T-helper 9 cell (primary cell): Measurements from ENCODE around the gene OXA1L.
"Not testable (repeated sequence)": the region's sequence is repeated elsewhere in the genome, so short reads cannot be mapped to it uniquely, and the experiment has no call there.

ENCODE experiments used
- DNase-seq: peaks from one replicate; pipeline ENCODE4 v3.0.0-alpha.2; 2020

OXA1L gene

GRCh38 chr14:22769369-22769768, 2.9 kb downstream of the OXA1L start:
- DNase-seq, result no peak

- no peak for DNase-seq
Observed at GRCh38 chr14:22770481-22771187, 4.1 kb downstream of the OXA1L start.

DNA sequence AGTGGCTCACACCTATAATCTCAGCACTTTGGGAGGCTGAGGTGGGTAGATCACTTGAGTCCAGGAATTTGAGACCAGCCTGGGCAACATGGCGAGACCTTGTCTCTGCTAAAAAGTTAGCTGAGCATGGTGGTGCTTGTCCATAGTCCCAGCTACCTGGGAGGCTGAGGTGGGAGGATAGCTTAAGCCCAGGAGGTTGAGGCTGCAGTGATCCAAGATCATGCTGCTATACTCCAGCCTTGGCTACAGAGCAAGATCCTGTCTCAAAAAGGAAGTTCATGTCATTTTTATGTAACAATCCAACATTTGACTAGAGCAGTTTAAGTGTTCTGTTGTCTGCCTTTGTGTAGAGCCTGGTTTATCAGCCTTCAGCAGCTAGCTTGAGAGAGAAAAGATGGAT, 6.2 kb downstream of the OXA1L start:
- DNase-seq, result no peak

GRCh38 chr14:22773162-22774010, 6.9 kb downstream of the OXA1L start:
- no peak for DNase-seq

- no peak for DNase-seq
Observed at GRCh38 chr14:22774011-22774706, 7.7 kb downstream of the OXA1L start.

GRCh38 chr14:22776215-22776614, 9.7 kb downstream of the OXA1L start:
- no peak for DNase-seq

DNA sequence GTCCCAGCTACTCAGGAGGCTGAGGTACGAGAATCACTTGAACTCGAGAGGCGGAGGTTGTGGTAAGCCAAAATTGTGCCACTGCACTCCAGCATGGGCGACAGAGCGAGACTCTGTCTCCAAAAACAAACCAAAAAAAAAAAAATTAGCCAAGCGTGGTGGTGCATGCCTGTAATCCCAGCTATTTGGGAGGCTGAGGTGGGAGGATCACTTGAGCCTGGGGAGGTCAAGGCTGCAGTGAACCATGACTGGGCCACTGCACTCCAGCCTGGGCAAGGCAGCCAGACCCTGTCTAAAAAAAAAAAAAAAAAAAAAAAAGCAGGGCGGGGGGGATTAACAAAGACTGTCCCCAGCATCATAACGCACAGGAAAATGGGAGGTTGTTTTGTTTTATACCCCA, 10.4 kb downstream of the OXA1L start:
- DNase-seq, result not testable (repeated sequence)

GRCh38 chr14:22778084-22778483, 11.6 kb downstream of the OXA1L start:
- no peak for DNase-seq

DNA sequence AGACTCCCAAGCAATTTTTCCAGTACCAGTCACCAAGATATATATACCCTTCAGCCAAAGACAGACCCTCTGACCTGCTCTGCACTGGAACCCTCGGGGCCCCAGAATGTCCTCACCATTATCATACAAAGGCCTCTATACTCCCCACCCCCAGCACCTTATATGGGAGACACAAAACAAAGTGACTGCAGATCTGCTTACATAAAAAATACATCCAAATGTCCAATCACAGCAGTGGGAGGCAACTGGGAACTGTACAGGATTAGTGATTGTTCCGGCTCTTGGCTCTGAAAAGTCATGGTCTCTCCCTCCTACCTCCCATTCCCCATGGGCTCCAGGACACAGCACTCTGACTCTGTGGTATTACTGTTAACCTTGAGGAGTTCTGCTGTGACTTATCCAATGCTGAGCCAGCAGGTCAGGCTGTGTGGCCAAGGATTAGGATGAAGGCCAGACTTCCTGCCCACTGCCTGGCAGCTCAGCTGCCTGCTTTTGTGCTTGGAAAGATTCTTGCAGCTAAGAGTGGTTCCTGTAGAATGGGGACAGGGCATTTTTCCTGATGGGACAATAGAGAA, 13.7 kb downstream of the OXA1L start:
- DNase-seq, result no peak

DNA sequence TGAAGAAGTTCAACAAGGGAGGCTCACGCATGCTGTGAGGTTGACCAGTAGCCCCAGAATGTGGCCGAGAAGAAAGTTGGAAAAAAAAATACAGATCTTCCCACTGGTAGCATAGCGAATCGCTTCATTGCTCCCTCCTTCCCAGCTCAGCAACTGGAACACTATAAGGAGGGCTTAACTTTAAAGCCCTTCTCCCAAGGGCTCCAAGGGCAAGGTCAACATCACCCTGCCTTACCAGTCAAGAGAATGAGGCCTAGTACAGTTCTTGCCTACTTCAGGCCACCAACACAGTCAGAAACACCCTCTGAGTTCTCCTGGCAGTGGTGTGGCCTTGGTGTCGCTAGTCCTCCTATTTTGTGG, 14.4 kb downstream of the OXA1L start:
- DNase-seq, result no peak

DNA sequence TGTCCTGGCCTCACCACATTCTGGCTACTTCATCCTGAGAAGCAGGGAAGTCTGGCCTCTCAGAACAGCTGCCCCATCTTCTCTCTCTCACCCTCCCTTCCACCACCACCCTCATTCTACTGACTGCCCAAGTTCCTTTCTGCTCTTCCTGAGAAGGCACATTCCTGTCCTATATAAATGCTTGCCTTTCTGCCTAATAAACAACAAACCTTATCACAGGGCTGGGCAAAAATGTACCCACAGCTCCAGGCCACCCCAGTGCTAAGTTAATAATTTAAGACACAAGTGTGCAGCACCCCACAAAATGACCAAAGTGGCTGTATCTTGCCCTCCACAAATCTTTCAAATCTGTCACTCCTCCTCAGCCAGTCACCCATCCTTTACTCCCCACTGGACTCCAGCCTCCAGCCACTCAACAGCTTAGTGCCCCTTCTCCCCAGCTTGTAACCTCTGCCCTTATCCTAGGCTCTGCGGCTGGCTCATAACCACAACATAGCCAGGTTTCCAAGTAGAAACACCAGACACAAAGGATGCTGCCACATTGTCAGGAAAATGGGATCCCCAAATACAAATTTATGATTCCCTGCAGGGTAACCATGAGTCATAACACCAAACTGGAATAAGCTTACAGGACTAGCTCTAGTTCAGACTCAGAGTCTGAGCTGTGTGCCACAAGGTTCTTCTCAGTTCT, 15.0 kb downstream of the OXA1L start:
- DNase-seq, result no peak

GRCh38 chr14:22786685-22787084, 20.2 kb downstream of the OXA1L start:
- no peak for DNase-seq

- no peak for DNase-seq
Observed at GRCh38 chr14:22791301-22791700, 24.8 kb downstream of the OXA1L start.

- DNase-seq, result no peak
Observed at GRCh38 chr14:22792158-22792557, 25.7 kb downstream of the OXA1L start.

- not testable (repeated sequence) for DNase-seq
Observed at GRCh38 chr14:22793550-22793949, 27.1 kb downstream of the OXA1L start.

DNA sequence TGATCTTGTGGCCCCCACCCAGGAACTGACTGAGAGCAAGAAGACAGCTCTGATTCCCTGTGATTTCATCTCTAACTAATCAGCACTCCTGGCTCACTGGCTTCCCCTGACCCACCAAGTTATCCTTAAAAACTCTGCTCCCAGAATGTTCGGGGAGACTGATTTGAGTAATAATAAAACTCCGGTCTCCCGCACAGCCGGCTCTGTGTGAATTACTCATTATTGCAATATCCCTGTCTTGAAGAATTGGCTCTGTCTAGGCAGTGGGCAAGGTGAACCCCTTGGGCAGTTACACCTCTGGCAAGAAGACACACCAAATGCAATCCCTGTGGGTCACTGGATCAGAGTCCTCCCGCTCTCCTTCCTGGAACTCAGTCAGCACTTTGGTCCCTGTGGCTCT, 27.5 kb downstream of the OXA1L start:
- no peak for DNase-seq

DNA sequence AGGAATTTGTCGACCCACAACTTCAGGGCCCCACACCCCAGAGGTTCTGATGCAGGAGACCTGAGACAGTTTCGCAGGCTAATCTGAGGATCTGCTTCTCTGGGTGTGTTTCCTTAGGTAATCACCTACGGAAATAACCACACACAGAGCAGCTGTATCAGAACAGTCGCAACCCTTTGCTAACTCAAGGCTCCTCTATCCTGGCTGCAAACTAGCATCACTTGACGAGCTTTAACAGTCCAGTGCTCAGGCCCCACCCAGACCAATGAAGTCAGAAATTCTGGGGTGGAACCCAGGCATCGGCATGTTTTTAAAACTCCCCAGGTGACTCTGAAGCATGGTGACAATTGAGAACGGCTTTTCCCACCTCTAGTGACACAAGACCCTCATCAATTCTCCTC, 28.1 kb downstream of the OXA1L start:
- DNase-seq, result no peak

DNA sequence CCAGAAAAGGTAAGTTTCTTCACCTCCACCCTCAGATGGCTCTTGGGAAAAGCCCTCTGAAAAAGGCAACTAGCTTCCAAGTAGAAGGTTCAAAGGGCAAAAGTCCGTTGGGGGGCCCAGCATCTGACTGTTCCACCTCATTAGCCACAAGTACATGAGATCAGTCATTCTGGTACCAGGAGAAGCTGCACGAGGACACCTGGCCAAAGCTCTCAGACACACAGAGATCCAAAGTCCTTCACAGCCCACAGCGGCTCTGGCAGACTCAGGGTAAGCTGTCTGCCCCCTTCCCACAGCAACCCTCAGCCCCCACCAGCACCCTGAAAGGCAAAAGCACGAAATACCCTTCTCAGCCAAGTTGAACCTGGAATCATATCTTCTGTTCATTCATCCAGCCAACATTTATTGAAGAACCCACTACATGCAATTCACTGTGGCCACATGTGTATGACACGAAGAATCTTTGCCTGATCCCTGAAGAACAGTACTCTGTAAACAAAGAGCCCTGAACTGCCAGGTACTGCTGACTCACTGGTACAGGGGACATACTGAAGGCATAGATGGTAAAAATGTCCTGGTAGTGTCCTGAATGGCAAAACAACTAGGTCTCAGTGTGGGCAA, 29.7 kb downstream of the OXA1L start:
- no peak for DNase-seq

- DNase-seq, result no peak
Observed at GRCh38 chr14:22797017-22797917, 30.8 kb downstream of the OXA1L start.

- no peak for DNase-seq
Observed at GRCh38 chr14:22798528-22798927, 32.0 kb downstream of the OXA1L start.

DNA sequence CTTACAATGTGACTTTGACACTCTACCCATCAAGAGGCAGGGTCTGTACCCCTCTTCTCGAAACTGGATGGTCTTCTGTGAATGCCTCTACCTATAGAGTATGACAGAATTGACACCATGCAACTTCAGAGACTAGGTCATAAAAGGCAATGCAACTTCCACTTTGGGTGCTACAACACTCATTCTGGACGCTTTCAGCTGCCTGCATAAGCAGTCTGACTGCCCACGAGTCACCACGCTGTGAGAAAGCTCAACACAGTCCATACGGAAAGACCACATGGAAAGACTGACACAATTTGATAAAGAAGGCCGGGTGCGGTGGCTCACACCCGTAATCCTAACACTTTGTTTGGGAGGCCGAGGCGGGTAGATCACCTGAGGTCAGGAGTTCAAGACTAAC, 33.9 kb downstream of the OXA1L start:
- DNase-seq, result no peak
